ENCODE measurements around the gene AP3M1.

Gene AP3M1

DNA sequence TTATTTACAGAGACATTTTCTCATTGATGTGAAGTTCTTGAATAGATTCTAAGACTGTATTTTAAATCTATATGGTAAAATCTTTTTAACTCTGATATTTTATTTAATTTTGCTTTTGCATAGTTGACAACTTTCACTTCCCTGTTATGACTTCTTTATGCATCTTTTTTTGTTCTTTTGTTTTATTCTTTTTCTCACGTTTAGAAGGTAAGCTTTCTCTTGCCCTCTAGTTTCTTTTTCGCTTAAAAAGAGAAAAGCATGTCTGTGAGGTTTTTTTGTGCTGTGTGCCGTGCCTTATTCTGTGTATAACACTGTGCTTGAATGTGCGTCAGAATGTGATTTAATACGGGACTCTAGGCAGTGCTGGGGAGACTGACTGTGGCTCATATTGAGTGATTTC, 74.7 kb downstream of the AP3M1 start:
- Mint-ChIP-seq H3K27me3 (no peaks in the 10 kb centered on the region), H3K4me1 (peaks cover 31 to 75% of the 10 kb centered on the region in 2 donors), H3K27ac (peak overlapping the region; percentile 15), H3K36me3 (peaks cover 33 to 49% of the 10 kb centered on the region in 2 donors), H3K4me3 (peak overlapping the region in 1 of 2 donors; percentile 17), H3K9me3 (no peaks in the 10 kb centered on the region)
- ATAC-seq (replicated peaks) (no peak), DNase-seq (no peak)

DNA sequence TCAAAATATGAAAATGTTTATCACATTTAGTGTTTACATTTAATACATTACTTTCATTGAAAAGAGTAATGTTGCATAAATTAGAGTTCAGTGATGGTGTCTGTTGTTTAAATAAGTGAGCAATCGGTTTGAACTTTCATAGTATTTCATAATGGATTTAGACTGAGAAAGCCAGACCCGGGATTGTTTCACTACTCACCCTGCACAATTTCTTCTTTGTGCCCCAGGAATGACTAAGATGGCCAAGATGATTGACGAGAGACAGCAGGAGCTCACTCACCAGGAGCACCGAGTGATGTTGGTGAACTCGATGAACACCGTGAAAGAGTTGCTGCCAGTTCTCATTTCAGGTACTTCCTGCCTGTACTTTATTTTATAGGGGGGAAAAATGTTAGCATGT, 78.1 kb downstream of the AP3M1 start:
- H3K36me3 Mint-ChIP-seq = peaks cover 35 to 50% of the 10 kb centered on the region in 2 donors
- DNase-seq (no peak), ATAC-seq (replicated peaks) (no peak)
- no peaks in the 10 kb centered on the region for H3K27me3 Mint-ChIP-seq
- no peak overlapping the region for H3K27ac Mint-ChIP-seq
- H3K4me1 Mint-ChIP-seq = peaks cover 19 to 44% of the 10 kb centered on the region in 2 donors
- no peaks in the 10 kb centered on the region for H3K9me3 Mint-ChIP-seq
- H3K4me3 Mint-ChIP-seq = no peak overlapping the region

DNA sequence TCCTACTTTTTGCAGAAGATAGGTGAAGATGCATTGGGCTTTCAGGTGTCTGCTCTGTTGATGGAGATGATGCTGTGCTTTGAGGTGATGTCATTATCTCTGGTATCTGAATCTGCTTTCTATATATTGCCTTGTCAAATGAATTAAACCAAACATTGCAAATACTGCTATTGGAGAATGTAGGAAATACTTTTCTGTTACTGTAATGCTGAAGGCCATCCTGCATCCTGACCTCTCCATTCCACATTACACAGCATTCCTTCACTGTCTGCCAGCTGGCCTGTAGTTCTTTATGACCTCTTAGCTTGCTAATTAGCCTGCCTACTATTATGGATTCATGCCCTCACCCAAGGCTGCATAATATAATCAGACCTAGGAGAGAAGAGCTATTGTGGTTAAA, 79.5 kb downstream of the AP3M1 start:
- H3K4me1 Mint-ChIP-seq = peaks cover 13 to 31% of the 10 kb centered on the region in 2 donors
- DNase-seq (no peak), ATAC-seq (replicated peaks) (no peak)
- H3K27ac Mint-ChIP-seq = no peak overlapping the region
- peaks cover 32 to 48% of the 10 kb centered on the region in 2 donors for H3K36me3 Mint-ChIP-seq
- H3K4me3 Mint-ChIP-seq = no peak overlapping the region
- no peaks in the 10 kb centered on the region for H3K9me3 Mint-ChIP-seq
- no peaks in the 10 kb centered on the region for H3K27me3 Mint-ChIP-seq
